ENCODE data around the gene PPME1.

The PPME1 gene

GRCh38 chr11:74256378-74257133 lies 85.5 kb downstream of the PPME1 start:
- Histone ChIP-seq H2AFZ (ENCODE audit: low read depth, low read length) (no peak overlapping the region), H3K4me3 (ENCODE audit: low read length) (no peak overlapping the region), H3K36me3 (ENCODE audit: insufficient read depth, low read length) (peaks cover 37% of the 10 kb centered on the region), H3K4me1 (ENCODE audit: insufficient read depth, low read length) (no peaks in the 10 kb centered on the region), H3K9me3 (ENCODE audit: low read length) (no peaks in the 10 kb centered on the region), H3K27me3 (ENCODE audit: insufficient read depth, low read length) (no peaks in the 10 kb centered on the region)

GRCh38 chr11:74257959-74258553 lies 87.0 kb downstream of the PPME1 start:
- no peak overlapping the region for H3K4me3 ChIP-seq (ENCODE audit: low read length)
- H3K36me3 ChIP-seq (ENCODE audit: insufficient read depth, low read length): peaks cover 25% of the 10 kb centered on the region
- H2AFZ ChIP-seq (ENCODE audit: low read depth, low read length): no peak overlapping the region
- no peaks in the 10 kb centered on the region for H3K27me3 ChIP-seq (ENCODE audit: insufficient read depth, low read length)
- no peaks in the 10 kb centered on the region for H3K4me1 ChIP-seq (ENCODE audit: insufficient read depth, low read length)
- H3K9me3 ChIP-seq (ENCODE audit: low read length): no peaks in the 10 kb centered on the region

GRCh38 chr11:74262725-74263124 lies 91.6 kb downstream of the PPME1 start:
- Histone ChIP-seq H3K36me3 (ENCODE audit: insufficient read depth, low read length) (no peaks in the 10 kb centered on the region), H2AFZ (ENCODE audit: low read depth, low read length) (no peak overlapping the region), H3K4me3 (ENCODE audit: low read length) (no peak overlapping the region), H3K27me3 (ENCODE audit: insufficient read depth, low read length) (no peaks in the 10 kb centered on the region), H3K9me3 (ENCODE audit: low read length) (no peaks in the 10 kb centered on the region), H3K4me1 (ENCODE audit: insufficient read depth, low read length) (no peaks in the 10 kb centered on the region)

DNA sequence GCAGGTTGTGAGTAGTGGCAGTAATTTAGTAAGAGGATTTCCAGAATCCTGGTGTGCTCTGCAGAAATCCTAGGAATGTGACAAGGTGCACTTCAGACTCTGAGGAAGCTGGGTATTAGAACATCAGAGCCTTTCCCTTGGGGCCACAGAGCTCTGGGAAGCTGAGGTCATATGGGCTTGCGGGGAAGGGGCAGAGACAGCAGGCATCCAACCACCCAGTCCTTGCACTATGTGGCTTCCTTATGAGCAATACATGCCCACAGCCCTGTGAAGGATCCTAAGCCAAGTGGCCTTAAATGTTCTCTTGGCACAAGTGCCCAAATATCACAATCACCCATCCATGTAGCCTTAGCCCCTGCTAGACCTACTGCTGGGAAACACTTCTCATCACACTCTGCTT lies 94.2 kb downstream of the PPME1 start:
- Histone ChIP-seq H2AFZ (ENCODE audit: low read depth, low read length) (no peak overlapping the region), H3K9me3 (ENCODE audit: low read length) (no peaks in the 10 kb centered on the region), H3K4me1 (ENCODE audit: insufficient read depth, low read length) (no peaks in the 10 kb centered on the region), H3K4me3 (ENCODE audit: low read length) (no peak overlapping the region), H3K27me3 (ENCODE audit: insufficient read depth, low read length) (peaks cover 2% of the 10 kb centered on the region), H3K36me3 (ENCODE audit: insufficient read depth, low read length) (no peaks in the 10 kb centered on the region)

- H3K9me3 ChIP-seq (ENCODE audit: low read length): no peaks in the 10 kb centered on the region
- no peak overlapping the region for H3K4me3 ChIP-seq (ENCODE audit: low read length)
- no peaks in the 10 kb centered on the region for H3K36me3 ChIP-seq (ENCODE audit: insufficient read depth, low read length)
- H3K27me3 ChIP-seq (ENCODE audit: insufficient read depth, low read length): peaks cover 2% of the 10 kb centered on the region
- H2AFZ ChIP-seq (ENCODE audit: low read depth, low read length): no peak overlapping the region
- no peaks in the 10 kb centered on the region for H3K4me1 ChIP-seq (ENCODE audit: insufficient read depth, low read length)
These were observed 95.9 kb downstream of the PPME1 start for GRCh38 chr11:74267014-74267413.

DNA sequence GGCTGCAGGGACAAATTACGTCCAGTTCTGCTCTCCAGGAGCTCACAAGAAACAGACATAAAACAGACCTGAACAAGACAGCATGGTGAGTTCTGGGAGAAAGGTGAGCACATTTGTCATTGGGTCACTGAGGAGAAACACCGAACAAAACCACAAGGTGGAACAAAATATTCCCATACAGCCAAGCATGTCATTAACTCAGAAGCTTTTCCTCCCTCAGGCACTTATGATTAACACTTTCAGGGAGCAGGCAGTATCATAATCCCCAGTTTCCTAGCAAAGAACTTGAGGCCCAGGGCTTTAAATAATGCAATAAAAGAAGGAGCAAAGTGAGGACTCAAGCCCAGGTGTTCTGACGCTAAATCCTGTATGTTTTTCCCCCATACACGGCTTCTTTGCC lies 97.4 kb downstream of the PPME1 start:
- H3K4me1 ChIP-seq (ENCODE audit: insufficient read depth, low read length): no peaks in the 10 kb centered on the region
- no peaks in the 10 kb centered on the region for H3K9me3 ChIP-seq (ENCODE audit: low read length)
- H3K36me3 ChIP-seq (ENCODE audit: insufficient read depth, low read length): no peaks in the 10 kb centered on the region
- no peak overlapping the region for H3K4me3 ChIP-seq (ENCODE audit: low read length)
- no peak overlapping the region for H2AFZ ChIP-seq (ENCODE audit: low read depth, low read length)
- peaks cover 2% of the 10 kb centered on the region for H3K27me3 ChIP-seq (ENCODE audit: insufficient read depth, low read length)

- Histone ChIP-seq H3K9me3 (ENCODE audit: low read length) (no peaks in the 10 kb centered on the region), H3K4me1 (ENCODE audit: insufficient read depth, low read length) (no peaks in the 10 kb centered on the region), H3K4me3 (ENCODE audit: low read length) (no peak overlapping the region), H3K36me3 (ENCODE audit: insufficient read depth, low read length) (no peaks in the 10 kb centered on the region), H3K27me3 (ENCODE audit: insufficient read depth, low read length) (peaks cover 2% of the 10 kb centered on the region), H2AFZ (ENCODE audit: low read depth, low read length) (no peak overlapping the region)
These were observed 98.2 kb downstream of the PPME1 start for GRCh38 chr11:74269161-74269811.

GRCh38 chr11:74272276-74272675 lies 101.2 kb downstream of the PPME1 start:
- Histone ChIP-seq H3K4me1 (ENCODE audit: insufficient read depth, low read length) (no peaks in the 10 kb centered on the region), H3K4me3 (ENCODE audit: low read length) (no peak overlapping the region), H3K9me3 (ENCODE audit: low read length) (no peaks in the 10 kb centered on the region), H3K36me3 (ENCODE audit: insufficient read depth, low read length) (no peaks in the 10 kb centered on the region), H2AFZ (ENCODE audit: low read depth, low read length) (no peak overlapping the region), H3K27me3 (ENCODE audit: insufficient read depth, low read length) (peaks cover 2% of the 10 kb centered on the region)

- H3K9me3 ChIP-seq (ENCODE audit: low read length): no peaks in the 10 kb centered on the region
- H3K27me3 ChIP-seq (ENCODE audit: insufficient read depth, low read length): no peaks in the 10 kb centered on the region
- no peaks in the 10 kb centered on the region for H3K36me3 ChIP-seq (ENCODE audit: insufficient read depth, low read length)
- H3K4me1 ChIP-seq (ENCODE audit: insufficient read depth, low read length): no peaks in the 10 kb centered on the region
- H3K4me3 ChIP-seq (ENCODE audit: low read length): no peak overlapping the region
- no peak overlapping the region for H2AFZ ChIP-seq (ENCODE audit: low read depth, low read length)
These were observed 105.5 kb downstream of the PPME1 start for GRCh38 chr11:74276581-74276980.

GRCh38 chr11:74278103-74278502 lies 107.0 kb downstream of the PPME1 start:
- H3K9me3 ChIP-seq (ENCODE audit: low read length): no peaks in the 10 kb centered on the region

DNA sequence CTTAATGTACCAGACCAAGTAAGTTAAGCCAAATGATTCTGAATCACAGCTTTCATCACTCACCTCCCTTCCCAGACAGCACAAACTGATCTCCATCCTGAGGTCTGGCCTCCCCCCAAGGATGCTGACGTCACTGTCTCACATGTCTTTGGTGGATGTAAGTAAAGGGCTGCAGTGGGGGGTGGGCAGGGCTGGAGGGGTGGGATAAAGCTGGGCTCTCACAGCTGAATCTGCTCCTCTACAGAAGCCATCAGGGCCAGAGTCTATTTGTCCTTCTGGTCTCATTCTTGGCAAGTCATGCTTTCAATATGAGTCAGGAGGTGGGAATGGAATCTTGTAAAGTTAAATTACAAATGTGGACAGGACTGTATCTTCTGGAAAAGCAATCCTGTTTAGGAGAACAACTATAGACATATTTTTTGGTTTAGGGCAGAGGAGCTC lies 107.7 kb downstream of the PPME1 start:
- H3K9me3 ChIP-seq (ENCODE audit: low read length): no peaks in the 10 kb centered on the region
- H3K36me3 ChIP-seq (ENCODE audit: insufficient read depth, low read length): no peaks in the 10 kb centered on the region
- no peaks in the 10 kb centered on the region for H3K4me1 ChIP-seq (ENCODE audit: insufficient read depth, low read length)
- H3K27me3 ChIP-seq (ENCODE audit: insufficient read depth, low read length): no peaks in the 10 kb centered on the region
- no peak overlapping the region for H2AFZ ChIP-seq (ENCODE audit: low read depth, low read length)
- no peak overlapping the region for H3K4me3 ChIP-seq (ENCODE audit: low read length)

More at GRCh38 chr11:74278103-74278502, 107.0 kb downstream of the PPME1 start:
- Histone ChIP-seq H3K4me3 (ENCODE audit: low read length) (no peak overlapping the region), H3K36me3 (ENCODE audit: insufficient read depth, low read length) (no peaks in the 10 kb centered on the region), H3K4me1 (ENCODE audit: insufficient read depth, low read length) (no peaks in the 10 kb centered on the region), H3K27me3 (ENCODE audit: insufficient read depth, low read length) (no peaks in the 10 kb centered on the region), H2AFZ (ENCODE audit: low read depth, low read length) (no peak overlapping the region)

GRCh38 chr11:74279256-74279655 lies 108.2 kb downstream of the PPME1 start:
- Histone ChIP-seq H3K4me3 (ENCODE audit: low read length) (no peak overlapping the region), H3K36me3 (ENCODE audit: insufficient read depth, low read length) (no peaks in the 10 kb centered on the region), H3K4me1 (ENCODE audit: insufficient read depth, low read length) (no peaks in the 10 kb centered on the region), H3K9me3 (ENCODE audit: low read length) (no peaks in the 10 kb centered on the region), H2AFZ (ENCODE audit: low read depth, low read length) (no peak overlapping the region), H3K27me3 (ENCODE audit: insufficient read depth, low read length) (no peaks in the 10 kb centered on the region)

DNA sequence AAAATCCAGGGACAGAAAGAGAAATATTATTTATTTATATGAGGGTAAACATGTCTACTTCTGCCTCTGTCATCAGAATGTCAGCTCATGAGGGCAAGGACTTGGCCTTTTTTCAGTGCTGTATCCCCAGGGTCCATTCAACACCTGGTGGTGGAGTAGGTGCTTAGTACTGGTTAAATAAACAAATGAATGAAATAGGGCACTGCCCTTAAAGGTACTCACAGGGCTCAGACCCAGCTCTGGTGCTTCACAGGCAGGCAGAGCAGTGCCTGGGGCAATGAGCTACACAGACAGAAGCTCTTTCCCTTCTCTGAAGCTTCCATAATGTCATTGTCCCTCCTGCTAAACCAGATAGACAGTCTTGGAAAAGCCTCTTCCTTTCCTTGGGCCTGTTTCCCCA lies 109.4 kb downstream of the PPME1 start:
- Histone ChIP-seq H3K4me1 (ENCODE audit: insufficient read depth, low read length) (no peaks in the 10 kb centered on the region), H2AFZ (ENCODE audit: low read depth, low read length) (no peak overlapping the region), H3K4me3 (ENCODE audit: low read length) (no peak overlapping the region), H3K27me3 (ENCODE audit: insufficient read depth, low read length) (no peaks in the 10 kb centered on the region), H3K36me3 (ENCODE audit: insufficient read depth, low read length) (no peaks in the 10 kb centered on the region), H3K9me3 (ENCODE audit: low read length) (no peaks in the 10 kb centered on the region)
